NCI-H345 treated with DMSO at 0.1 percent for 48 hours (cell line): Measurements from ENCODE around the gene UBA3.
A peak's percentile ranks its signal among the peaks of the same experiment; 100 is the strongest.

Experiments
- DNase-seq: peaks from one replicate; lab custom pipeline; 2025; ENCODE audit not compliant: unreplicated experiment; lab: John Stamatoyannopoulos, UW

Gene UBA3

GRCh38 chr3:69080233-69080920 lies at the start of gene UBA3:
TSS of gene UBA3 (minus strand) at chr3:69080365. CDS start at chr3:69080353, 12 bp downstream.
- DNase-seq: peak; percentile 54

- DNase-seq: no peak
Measured at GRCh38 chr3:69129531-69129930, 49.4 kb upstream of the UBA3 start.

GRCh38 chr3:69128509-69128908 lies 48.3 kb upstream of the UBA3 start:
- no peak for DNase-seq

GRCh38 chr3:69126999-69127398 lies 46.8 kb upstream of the UBA3 start:
- DNase-seq: no peak

- no peak for DNase-seq
Measured at GRCh38 chr3:69126216-69126615, 46.1 kb upstream of the UBA3 start.

GRCh38 chr3:69122403-69122802 lies 42.2 kb upstream of the UBA3 start, which contains the start of gene LMOD3:
TSS of gene LMOD3 (minus strand) at chr3:69122595. CDS start at chr3:69122386, 209 bp downstream.
- no peak for DNase-seq

GRCh38 chr3:69121950-69122349 lies 41.8 kb upstream of the UBA3 start:
- DNase-seq: no peak

GRCh38 chr3:69121513-69121912 lies 41.3 kb upstream of the UBA3 start:
- DNase-seq: no peak

GRCh38 chr3:69120879-69121464 lies 40.8 kb upstream of the UBA3 start:
- DNase-seq: no peak

- no peak for DNase-seq
Measured at GRCh38 chr3:69119681-69120080, 39.5 kb upstream of the UBA3 start.

- DNase-seq: no peak
Measured at GRCh38 chr3:69119138-69119537, 39.0 kb upstream of the UBA3 start.

- no peak for DNase-seq
Measured at GRCh38 chr3:69118555-69118954, 38.4 kb upstream of the UBA3 start.

- no peak for DNase-seq
Measured at GRCh38 chr3:69116897-69117296, 36.7 kb upstream of the UBA3 start.

- DNase-seq: no peak
Measured at GRCh38 chr3:69116162-69116561, 36.0 kb upstream of the UBA3 start.

GRCh38 chr3:69115731-69116130 lies 35.6 kb upstream of the UBA3 start:
- DNase-seq: no peak

- DNase-seq: no peak
Measured at GRCh38 chr3:69113536-69113935, 33.4 kb upstream of the UBA3 start.

GRCh38 chr3:69110941-69111546 lies 30.9 kb upstream of the UBA3 start:
- DNase-seq: no peak

- DNase-seq: no peak
Measured at GRCh38 chr3:69108811-69109210, 28.6 kb upstream of the UBA3 start.

- DNase-seq: no peak
Measured at GRCh38 chr3:69107841-69108240, 27.7 kb upstream of the UBA3 start.

- no peak for DNase-seq
Measured at GRCh38 chr3:69105320-69105719, 25.2 kb upstream of the UBA3 start.

- DNase-seq: no peak
Measured at GRCh38 chr3:69104586-69104985, 24.4 kb upstream of the UBA3 start.

- DNase-seq: no peak
Measured at GRCh38 chr3:69103123-69103522, 23.0 kb upstream of the UBA3 start.
